HepG2 (cell line): Measurements from ENCODE around the gene ADGRB2. TPM values are rescaled to one million over a fixed set of nuclear protein-coding genes. Genes with fewer than 3 reads are reported as not detected.

ENCODE experiments used
- ATAC-seq: fragments of 200-7000 bp; cut with Tn5 transposase; 3 replicates; pipeline ENCODE4 v1.9.1; 2020; ENCODE audit warnings: mild to moderate bottlenecking, moderate library complexity
- BruUV-seq: library from RNA; stranded (reverse); fragments of 400-500 nt; replicated peaks from 2 replicates; lab custom pipeline; 2021; lab: Mats Ljungman, UMichigan
- CTCF ChIA-PET: fragments of 300-600 bp; formaldehyde crosslinking; extraction: SDS; loops from one replicate; lab custom pipeline; 2021; ENCODE audit warnings: low total read pairs, inconsistent platforms, low intra/inter-chr PET ratio; lab: Yijun Ruan, JAX
- POLR2A ChIA-PET: fragments of 350-600 bp; sonication (Branson Sonifier 250); formaldehyde crosslinking; loops from one replicate; lab custom pipeline; 2020; ENCODE audit warnings: antibody characterized with exemption, inconsistent platforms; lab: Yijun Ruan, JAX
- DNase-seq: peaks from one replicate; pipeline ENCODE4 v3.0.0-alpha.2; 2015; ENCODE audit warnings: low spot score
- FAIRE-seq: peaks from 3 replicates; lab custom pipeline; 2011; peaks lifted over from hg19 to GRCh38; lab: Jason Lieb, UNC
- H2AFZ ChIP-seq: one replicate; pipeline ENCODE4 v1.6.1; 2011; ENCODE audit warnings: low read length, inconsistent platforms
- H3K27ac ChIP-seq: fragments of 300-600 bp; 3 replicates; pipeline ENCODE4 v1.8.0; 2011; ENCODE audit warnings: mixed run types, mild to moderate bottlenecking, mixed read lengths, low read length, inconsistent platforms; ENCODE audit not compliant: insufficient read depth; ENCODE audit errors: extremely low read length
- H3K27me3 ChIP-seq, 2 experiments: fragments of 200-600 bp in 1 of 2; 2 replicates in 1 of 2; 3 replicates in 1 of 2; pipeline versions ENCODE4 v1.6.0 to v1.8.0; 2011; ENCODE audit warnings: low read length in 2 of 2, mild to moderate bottlenecking in 2 of 2, moderate library complexity in 2 of 2, inconsistent platforms in 1 of 2; ENCODE audit not compliant: insufficient read depth in 2 of 2, control insufficient read depth in 1 of 2
- H3K36me3 ChIP-seq, 2 experiments: fragments of 200-600 bp in 1 of 2; replicated peaks in 1 of 2; 2 replicates in 1 of 2; 3 replicates in 1 of 2; pipeline versions ENCODE4 v1.5.1 to v1.8.0; 2011; ENCODE audit warnings: low read length in 2 of 2, inconsistent platforms in 1 of 2; ENCODE audit not compliant: insufficient read depth in 2 of 2, control insufficient read depth in 1 of 2
- H3K4me1 ChIP-seq: 2 replicates; pipeline ENCODE4 v1.5.1; 2012; ENCODE audit warnings: low read length, inconsistent platforms; ENCODE audit not compliant: insufficient read depth
- H3K4me2 ChIP-seq: 2 replicates; pipeline ENCODE4 v1.6.0; 2011; ENCODE audit warnings: low read depth, low read length, inconsistent platforms
- H3K4me3 ChIP-seq, 3 experiments: fragments of 200-600 bp in 1 of 3; sonication (generic), shearing (Covaris generic) in 1 of 3; replicated peaks in 1 of 3; 2 replicates each; pipeline ENCODE4 v1.5.1; 2011 to 2016; ENCODE audit warnings: low read length in 3 of 3, inconsistent platforms in 2 of 3, low read depth in 2 of 3, mild to moderate bottlenecking in 2 of 3, control low read depth in 1 of 3, mixed read lengths in 1 of 3; ENCODE audit not compliant: insufficient read depth in 1 of 3
- H3K79me2 ChIP-seq: one replicate; pipeline ENCODE4 v1.6.1; 2011; ENCODE audit warnings: low read length, inconsistent platforms; ENCODE audit not compliant: insufficient read depth
- H3K9ac ChIP-seq: 2 replicates; pipeline ENCODE4 v1.6.0; 2011; ENCODE audit warnings: mild to moderate bottlenecking, low read depth, low read length, inconsistent platforms; ENCODE audit not compliant: insufficient read depth
- H3K9me3 ChIP-seq: 2 replicates; pipeline ENCODE4 v1.5.1; 2012; ENCODE audit warnings: mild to moderate bottlenecking, low read length
- H4K20me1 ChIP-seq: 2 replicates; pipeline ENCODE4 v1.6.0; 2011; ENCODE audit warnings: inconsistent platforms, mild to moderate bottlenecking, low read length, moderate library complexity; ENCODE audit not compliant: insufficient read depth
- BRCA1 ChIP-seq: sonication (generic); formaldehyde crosslinking; IDR thresholded peaks from 2 replicates; pipeline ENCODE4 v1.4.0; 2020; ENCODE audit warnings: missing genetic modification reagents
- ELF3 ChIP-seq: IDR thresholded peaks from 2 replicates; pipeline ENCODE4 v1.6.1; 2016; ENCODE audit warnings: missing genetic modification reagents, missing compliant biosample characterization
- FOXC1 ChIP-seq: sonication (generic); formaldehyde crosslinking; IDR thresholded peaks from 2 replicates; pipeline ENCODE4 v1.8.0; 2022; ENCODE audit warnings: mild to moderate bottlenecking, missing genetic modification reagents, borderline replicate concordance
- ONECUT2 ChIP-seq: sonication (generic); formaldehyde crosslinking; IDR thresholded peaks from 2 replicates; pipeline ENCODE4 v1.4.0; 2020; ENCODE audit warnings: missing genetic modification reagents
- SAFB2 ChIP-seq: sonication (generic); formaldehyde crosslinking; IDR thresholded peaks from 2 replicates; pipeline ENCODE4 v1.5.1; 2020; ENCODE audit warnings: missing genetic modification reagents, low read depth, mild to moderate bottlenecking, borderline replicate concordance
- SUZ12 ChIP-seq: fragments of 150-350 bp; IDR thresholded peaks from 2 replicates; pipeline ENCODE4 v1.6.1; 2014; ENCODE audit warnings: low read depth, low read length
- ZBTB7A ChIP-seq: sonication (generic); formaldehyde crosslinking; IDR thresholded peaks from 2 replicates; pipeline ENCODE4 v1.8.0; 2022; ENCODE audit warnings: mild to moderate bottlenecking, missing genetic modification reagents
- ZNF614 ChIP-seq: IDR thresholded peaks from 2 replicates; pipeline ENCODE4 v1.6.1; 2018; ENCODE audit warnings: missing biosample characterization, missing genetic modification reagents, inconsistent platforms, borderline replicate concordance
- ZNF737 ChIP-seq: sonication (generic); formaldehyde crosslinking; IDR thresholded peaks from 2 replicates; pipeline ENCODE4 v1.5.0; 2020; ENCODE audit warnings: missing genetic modification reagents, mild to moderate bottlenecking, borderline replicate concordance
- WGBS: methylation state at CpG from one replicate; pipeline ENCODE4 v1.1.6; 2017; ENCODE audit warnings: low lambda C conversion rate; 5-methylcytosine and 5-hydroxymethylcytosine counted together
- in situ Hi-C: cut with HindIII; loops from 2 replicates; pipeline ENCODE4 v1.10.0; 2017; ENCODE audit warnings: low pct_unique_long_range_greater_than_20kb; ENCODE audit not compliant: extremely low pct_ligation_motif_present
- intact Hi-C: fragments of 100-400 bp; cut with micrococcal nuclease; formaldehyde crosslinking; loops from one replicate; pipeline ENCODE4 v1.10.0; 2022; ENCODE audit not compliant: unreplicated experiment
- polyA plus RNA-seq, 8 experiments: library from polyadenylated mRNA; depleted of rRNA in 3 of 8; stranded (reverse) in 7 of 8; unstranded in 1 of 8; fragments of >200 nt; fragmentation: Illumina TruSeq in 4 of 8; extraction: Trizol in 4 of 8; gene quantifications; 2 replicates each; pipeline versions ENCODE4 v1.2.1 to v1.2.3, GENCODE V29; 2011 to 2016; ENCODE audit warnings: low read depth in 4 of 8, missing spikeins in 1 of 8, mixed read lengths in 1 of 8; ENCODE audit not compliant: insufficient read depth in 1 of 8
- total RNA-seq, 5 experiments: library from RNA; depleted of rRNA; stranded (reverse); fragments of >200 nt; fragmentation: Illumina TruSeq; extraction: Trizol; gene quantifications; 2 replicates each; pipeline ENCODE4 v1.2.3, GENCODE V29; 2016; ENCODE audit warnings: low read depth in 1 of 5
- TF ChIP-seq, protein P1 (sequence below): sonication (generic); formaldehyde crosslinking; conservative IDR thresholded peaks from 2 replicates; pipeline ENCODE4 v1.4.0; 2020; ENCODE audit warnings: missing genetic modification reagents
- TF ChIP-seq, protein P2 (sequence below): sonication (generic); formaldehyde crosslinking; IDR thresholded peaks from 2 replicates; pipeline ENCODE4 v1.5.0; 2020; ENCODE audit warnings: mild to moderate bottlenecking, missing genetic modification reagents, borderline replicate concordance

The ADGRB2 gene
- total and polyA plus RNA-seq, 2 of the 13 experiments (the other 11 are each of a cell fraction or from before 2014, with no cell fraction given) = 0.03 to 0.09 TPM

DNA sequence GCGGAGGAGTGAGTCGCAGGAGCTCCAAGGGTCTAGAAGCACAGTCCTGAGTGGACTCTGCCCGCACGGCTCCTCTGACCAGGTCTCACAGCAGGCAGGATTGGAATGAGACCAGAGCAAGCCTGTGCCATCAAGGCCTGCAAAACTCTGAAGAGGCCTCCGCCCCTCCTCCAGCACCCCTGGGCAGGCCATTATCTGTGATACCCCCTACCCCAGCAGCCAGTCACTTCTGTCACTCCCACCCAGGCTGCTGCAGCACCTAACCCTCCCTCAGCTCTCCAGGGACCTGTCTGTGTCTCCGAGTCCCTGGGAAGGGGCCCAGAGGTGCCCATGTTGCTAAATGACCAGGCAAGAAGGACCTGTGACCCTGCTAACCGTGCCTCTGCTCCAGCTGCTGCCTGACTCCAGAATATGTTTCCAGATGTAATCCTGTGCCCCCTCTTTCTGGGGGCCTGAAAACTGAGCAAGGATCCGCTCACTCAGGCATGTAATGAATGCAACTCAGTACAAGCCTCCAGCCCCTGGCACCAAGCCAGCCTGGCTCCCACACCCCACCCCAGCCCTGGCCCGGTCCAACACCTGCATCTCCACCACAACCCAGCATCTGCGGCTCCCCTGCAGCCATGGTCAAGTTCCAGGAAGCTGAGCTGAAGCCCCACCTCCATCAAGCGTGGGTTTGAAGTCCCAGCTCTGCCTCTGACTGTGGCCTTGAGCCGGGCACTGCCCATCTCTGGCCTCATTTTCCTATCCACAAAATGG, 38.2 kb downstream of the ADGRB2 start:
- 3% methylated on average over 5 of the region's 12 CpGs for WGBS
- FAIRE-seq = no peak
- CTCF ChIA-PET = no interaction called here
- Histone ChIP-seq H3K36me3 (no peaks in the 10 kb centered on the region), H3K27ac (no peak overlapping the region), H3K27me3 (peaks cover 3 to 25% of the 10 kb centered on the region in 2 experiments; a peak in 4 of 5 replicates), H3K9me3 (no peaks in the 10 kb centered on the region), H4K20me1 (no peaks in the 10 kb centered on the region; the same call in 1 of the 2 replicates), H3K79me2 (no peaks in the 10 kb centered on the region), H3K4me3 (no peak overlapping the region), H3K4me1 (peaks cover 36% of the 10 kb centered on the region), H2AFZ (no peak overlapping the region), H3K4me2 (no peak overlapping the region), H3K9ac (no peak overlapping the region)
- intact Hi-C loops (no loop called here), in situ Hi-C loops (no loop called here)
- no peak for DNase-seq
- ATAC-seq = no peak
- TF ChIP-seq ZNF737 (CRISPR knock-in tag) (no peak), FOXC1 (no peak), ELF3 (CRISPR knock-in tag) (no peak), SUZ12 (no peak), ONECUT2 (CRISPR knock-in tag) (no peak)
- POLR2A ChIA-PET = interaction anchor here (1.6 kb wide), 1 partner anchor 8 kb away, joined by 3 read pairs; no protein-coding TSS in a partner anchor
- no TSS peak for BruUV-seq

DNA sequence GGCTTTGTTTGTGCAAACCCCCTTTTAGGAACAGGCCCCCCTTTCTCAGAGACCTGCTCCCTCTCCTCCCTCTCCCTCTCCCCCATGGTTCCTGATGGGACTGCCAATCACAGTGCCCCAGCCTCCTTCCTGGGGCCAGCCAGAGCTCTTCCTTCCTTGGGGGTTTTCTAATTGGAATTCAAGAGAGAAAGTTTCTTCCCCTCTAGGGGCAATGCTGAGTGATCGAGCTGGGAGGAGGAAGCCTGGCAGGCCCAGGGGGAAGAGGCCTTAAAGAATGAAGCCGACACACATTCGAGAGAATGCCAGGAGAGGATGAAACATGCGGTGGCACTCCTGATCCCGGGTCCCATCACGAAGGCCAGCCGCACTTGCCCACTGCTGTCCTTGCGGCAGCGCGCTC, 39.0 kb downstream of the ADGRB2 start:
- H3K4me3 ChIP-seq = no peak overlapping the region
- peaks cover 3 to 20% of the 10 kb centered on the region in 2 experiments; a peak in 4 of 5 replicates for H3K27me3 ChIP-seq
- no peak overlapping the region for H2AFZ ChIP-seq
- H3K79me2 ChIP-seq = no peaks in the 10 kb centered on the region
- no peaks in the 10 kb centered on the region for H3K36me3 ChIP-seq
- peaks cover 35% of the 10 kb centered on the region for H3K4me1 ChIP-seq
- WGBS = 41% methylated on average over 10 of the region's 10 CpGs
- ChIA-PET POLR2A (interaction anchor here (1.6 kb wide), 1 partner anchor 9 kb away, joined by 3 read pairs; no protein-coding TSS in a partner anchor), CTCF (no interaction called here)
- BruUV-seq = no TSS peak
- intact Hi-C loops (no loop called here), in situ Hi-C loops (no loop called here)
- no peak overlapping the region; the same call in 1 of the 2 replicates for H3K4me2 ChIP-seq
- H3K9ac ChIP-seq = no peak overlapping the region
- H3K27ac ChIP-seq = no peak overlapping the region
- FAIRE-seq (no peak), ATAC-seq (no peak), DNase-seq (no peak)
- no peaks in the 10 kb centered on the region; the same call in 1 of the 2 replicates for H4K20me1 ChIP-seq
- H3K9me3 ChIP-seq = no peaks in the 10 kb centered on the region
- TF ChIP-seq ZBTB7A (CRISPR knock-in tag) (no peak), SAFB2 (CRISPR knock-in tag) (no peak), ZNF614 (CRISPR knock-in tag) (no peak), BRCA1 (CRISPR knock-in tag) (no peak)
- TF ChIP-seq, protein P1, sequence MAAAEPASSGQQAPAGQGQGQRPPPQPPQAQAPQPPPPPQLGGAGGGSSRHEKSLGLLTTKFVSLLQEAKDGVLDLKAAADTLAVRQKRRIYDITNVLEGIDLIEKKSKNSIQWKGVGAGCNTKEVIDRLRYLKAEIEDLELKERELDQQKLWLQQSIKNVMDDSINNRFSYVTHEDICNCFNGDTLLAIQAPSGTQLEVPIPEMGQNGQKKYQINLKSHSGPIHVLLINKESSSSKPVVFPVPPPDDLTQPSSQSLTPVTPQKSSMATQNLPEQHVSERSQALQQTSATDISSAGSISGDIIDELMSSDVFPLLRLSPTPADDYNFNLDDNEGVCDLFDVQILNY (CRISPR knock-in tag) = no peak
- TF ChIP-seq, protein P2, sequence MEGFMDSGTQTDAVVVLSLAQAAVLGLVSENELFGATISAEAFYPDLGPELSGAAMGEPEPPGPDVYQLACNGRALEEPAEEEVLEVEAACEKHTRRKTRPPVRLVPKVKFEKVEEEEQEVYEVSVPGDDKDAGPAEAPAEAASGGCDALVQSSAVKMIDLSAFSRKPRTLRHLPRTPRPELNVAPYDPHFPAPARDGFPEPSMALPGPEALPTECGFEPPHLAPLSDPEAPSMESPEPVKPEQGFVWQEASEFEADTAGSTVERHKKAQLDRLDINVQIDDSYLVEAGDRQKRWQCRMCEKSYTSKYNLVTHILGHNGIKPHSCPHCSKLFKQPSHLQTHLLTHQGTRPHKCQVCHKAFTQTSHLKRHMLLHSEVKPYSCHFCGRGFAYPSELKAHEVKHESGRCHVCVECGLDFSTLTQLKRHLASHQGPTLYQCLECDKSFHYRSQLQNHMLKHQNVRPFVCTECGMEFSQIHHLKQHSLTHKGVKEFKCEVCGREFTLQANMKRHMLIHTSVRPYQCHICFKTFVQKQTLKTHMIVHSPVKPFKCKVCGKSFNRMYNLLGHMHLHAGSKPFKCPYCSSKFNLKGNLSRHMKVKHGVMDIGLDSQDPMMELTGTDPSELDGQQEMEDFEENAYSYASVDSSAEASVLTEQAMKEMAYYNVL (CRISPR knock-in tag) = no peak
